Measurements from ENCODE around the gene MTUS2.

MTUS2 gene

GRCh38 chr13:29111446-29111845 is 291.3 kb downstream of the MTUS2 start:
- DNase-seq: no peak

GRCh38 chr13:29115842-29116241 is 295.7 kb downstream of the MTUS2 start:
- no peak for DNase-seq

DNA sequence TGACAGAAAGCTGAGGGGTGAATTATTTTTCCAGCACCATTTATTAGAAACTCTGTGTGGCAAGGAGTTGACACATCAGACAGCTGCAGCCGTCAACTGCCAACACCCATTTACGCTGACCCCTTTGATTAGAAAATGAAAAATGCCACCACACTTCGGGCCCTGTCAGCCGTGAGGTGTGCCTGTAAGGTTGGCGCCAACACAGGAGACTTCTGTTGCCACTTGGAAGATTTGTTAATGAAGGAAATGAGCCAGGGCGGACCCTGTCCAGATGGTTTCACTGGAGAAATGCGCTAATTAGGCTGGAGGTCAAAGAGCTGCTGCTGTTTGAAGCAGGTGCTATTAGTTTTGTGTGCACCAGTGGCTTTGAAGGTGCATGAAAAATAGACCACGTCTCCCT is 297.5 kb downstream of the MTUS2 start:
- no peak for DNase-seq

GRCh38 chr13:29118471-29118870 is 298.3 kb downstream of the MTUS2 start:
- DNase-seq: no peak

DNA sequence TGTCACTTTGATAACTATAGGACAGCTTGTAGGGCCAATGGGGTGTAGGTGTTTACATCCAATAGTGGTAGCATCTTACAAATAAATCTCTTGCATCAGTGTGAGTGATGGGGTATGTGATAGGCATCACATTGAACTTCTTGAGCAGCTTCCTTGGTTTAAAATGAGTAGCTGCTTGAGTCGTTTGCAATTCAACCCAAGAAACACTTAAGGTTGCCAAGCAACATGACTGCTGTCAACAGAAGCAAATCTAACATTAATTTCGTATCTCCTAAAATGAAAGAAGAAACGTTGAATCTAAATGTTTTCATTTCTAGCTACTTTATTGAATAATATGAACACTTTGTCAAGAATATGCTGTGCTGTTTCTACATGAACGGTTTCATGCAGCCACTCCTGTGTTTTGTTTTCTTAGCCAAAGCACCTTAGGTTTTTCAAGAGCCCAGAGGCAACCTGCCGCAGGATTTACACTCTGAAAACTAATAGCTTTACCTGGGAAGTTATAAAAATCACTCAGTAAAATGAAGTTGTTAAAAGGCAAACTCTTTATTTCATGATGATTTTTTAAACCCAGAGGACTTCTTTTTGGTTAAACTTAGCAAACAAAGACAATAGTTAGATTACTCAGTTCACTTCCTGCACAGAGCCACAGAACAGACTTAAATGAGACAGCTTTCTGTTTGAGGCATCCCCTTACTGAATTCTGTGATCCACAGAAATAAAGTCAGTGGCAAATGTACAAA is 305.2 kb downstream of the MTUS2 start:
- no peak for DNase-seq

- no peak for DNase-seq
These were observed 305.8 kb downstream of the MTUS2 start for GRCh38 chr13:29125934-29126424.

DNA sequence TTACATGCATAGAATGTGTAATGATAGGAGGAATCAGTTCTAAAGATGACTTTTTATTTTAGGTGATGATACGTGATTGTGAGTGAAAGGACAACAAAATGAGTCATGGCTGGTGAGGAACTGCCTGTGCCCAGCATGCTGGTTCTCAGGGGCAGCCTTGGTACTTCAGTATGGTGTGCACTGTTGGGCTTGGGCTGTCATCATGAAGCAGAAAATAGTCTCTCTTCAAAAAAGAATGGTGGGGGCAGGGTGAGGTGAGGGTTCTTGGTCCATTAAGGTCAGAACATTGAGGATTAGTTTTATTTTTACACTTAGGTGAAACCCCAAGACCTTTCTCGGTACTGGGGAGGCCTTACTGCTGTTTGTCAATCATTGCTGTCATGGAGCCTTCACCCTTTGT is 309.5 kb downstream of the MTUS2 start:
- no peak for DNase-seq

GRCh38 chr13:29131159-29131558 is 311.0 kb downstream of the MTUS2 start:
- DNase-seq: no peak

DNA sequence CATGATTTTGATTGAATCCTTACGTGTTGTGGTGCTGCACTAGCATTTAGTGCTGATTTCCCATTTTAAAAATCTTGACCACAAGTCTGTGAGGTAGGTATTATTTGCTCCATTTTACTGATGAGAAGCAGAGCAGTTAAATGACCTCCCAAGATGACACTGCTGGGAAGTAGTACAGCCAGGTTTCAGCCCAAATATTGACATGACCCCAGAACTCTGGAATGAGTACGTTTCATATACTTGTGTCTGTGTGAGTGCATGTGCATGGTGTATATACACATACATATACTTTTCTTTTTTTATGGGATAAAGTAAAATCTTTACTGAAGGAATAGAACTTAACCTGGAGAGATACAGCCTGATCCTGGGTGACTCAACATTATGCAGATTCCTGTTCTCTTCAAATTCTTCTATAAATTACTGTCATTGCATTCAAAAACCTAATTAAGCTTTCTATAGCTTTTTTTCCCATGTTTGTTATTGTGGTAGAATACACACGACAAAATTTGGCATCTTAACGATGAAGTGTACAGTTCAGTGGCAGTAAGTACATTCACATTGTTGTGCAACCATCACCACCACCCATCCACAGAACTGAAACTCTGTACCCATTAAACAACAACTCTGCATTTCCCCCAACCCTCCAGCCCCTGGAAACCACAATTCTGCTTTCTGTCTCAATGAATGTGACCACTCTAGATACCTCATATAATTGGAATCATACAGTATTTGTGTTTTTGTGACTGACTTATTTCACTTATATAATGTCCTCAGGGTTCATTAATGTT is 311.9 kb downstream of the MTUS2 start:
- DNase-seq: no peak

- no peak for DNase-seq
These were observed 316.2 kb downstream of the MTUS2 start for GRCh38 chr13:29136341-29136740.

DNA sequence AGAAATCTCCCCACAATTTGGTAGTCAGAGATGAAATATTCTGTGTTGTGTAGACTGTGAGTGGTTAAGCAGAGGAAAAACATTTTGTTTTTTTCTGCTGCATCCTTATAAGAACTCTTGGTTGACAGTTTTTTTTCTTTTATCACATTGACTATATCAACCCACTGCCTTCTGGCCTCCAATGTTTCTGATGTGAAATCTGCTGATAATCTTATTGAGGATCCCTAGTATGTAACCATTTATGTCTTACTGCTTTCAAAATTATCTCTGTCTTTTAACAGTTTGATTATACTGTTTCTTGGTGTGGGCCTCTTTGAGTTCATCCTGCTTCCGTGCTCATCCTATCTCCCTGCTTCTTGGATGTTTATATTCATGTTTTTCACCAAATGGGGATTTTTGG is 316.9 kb downstream of the MTUS2 start:
- no peak for DNase-seq

DNA sequence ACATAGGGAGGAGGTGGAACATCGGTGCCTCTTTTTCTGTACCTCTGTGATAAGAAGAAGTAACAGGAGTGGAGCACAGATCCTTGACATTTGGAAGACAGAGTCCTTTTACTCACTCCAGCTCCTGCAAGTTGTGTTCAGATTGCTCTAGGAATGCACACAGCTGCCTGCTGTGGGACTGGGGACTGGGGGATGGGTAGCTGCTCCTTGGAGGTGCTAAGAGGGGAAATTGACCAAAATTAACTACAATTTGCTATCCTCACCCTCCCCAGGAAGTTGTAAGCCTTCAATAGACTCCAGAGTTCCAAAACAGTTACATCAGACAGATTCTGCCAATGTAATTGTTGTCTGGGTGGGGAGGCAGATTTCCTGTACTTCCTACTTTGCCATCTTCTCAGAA is 317.9 kb downstream of the MTUS2 start:
- no peak for DNase-seq

- DNase-seq: no peak
These were observed 320.1 kb downstream of the MTUS2 start for GRCh38 chr13:29140277-29140676.

- no peak for DNase-seq
These were observed 323.7 kb downstream of the MTUS2 start for GRCh38 chr13:29143847-29144246.

DNA sequence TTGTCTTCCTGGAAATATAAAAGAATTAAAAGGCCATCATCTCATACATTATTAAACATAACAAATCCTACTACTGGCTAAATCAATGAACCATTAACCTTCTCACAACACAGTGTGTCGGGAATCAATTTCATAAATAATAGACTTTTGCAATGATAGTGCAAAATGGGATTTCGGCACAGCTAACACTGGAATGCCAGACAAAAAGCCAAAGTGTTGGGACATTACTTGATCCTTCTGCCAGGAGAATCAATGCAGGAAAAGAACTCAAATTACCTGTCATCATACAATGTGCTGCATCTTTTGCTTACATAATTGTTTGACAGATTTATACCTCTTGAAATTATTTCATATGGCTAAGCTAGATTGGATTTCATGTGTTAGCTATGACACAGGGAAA is 334.3 kb downstream of the MTUS2 start:
- no peak for DNase-seq

- DNase-seq: no peak
These were observed 336.0 kb downstream of the MTUS2 start for GRCh38 chr13:29156136-29156535.

GRCh38 chr13:29159871-29160270 is 339.7 kb downstream of the MTUS2 start:
- DNase-seq: no peak

- DNase-seq: no peak
These were observed 340.7 kb downstream of the MTUS2 start for GRCh38 chr13:29160862-29161261.

- no peak for DNase-seq
These were observed 341.5 kb downstream of the MTUS2 start for GRCh38 chr13:29161676-29162075.

DNA sequence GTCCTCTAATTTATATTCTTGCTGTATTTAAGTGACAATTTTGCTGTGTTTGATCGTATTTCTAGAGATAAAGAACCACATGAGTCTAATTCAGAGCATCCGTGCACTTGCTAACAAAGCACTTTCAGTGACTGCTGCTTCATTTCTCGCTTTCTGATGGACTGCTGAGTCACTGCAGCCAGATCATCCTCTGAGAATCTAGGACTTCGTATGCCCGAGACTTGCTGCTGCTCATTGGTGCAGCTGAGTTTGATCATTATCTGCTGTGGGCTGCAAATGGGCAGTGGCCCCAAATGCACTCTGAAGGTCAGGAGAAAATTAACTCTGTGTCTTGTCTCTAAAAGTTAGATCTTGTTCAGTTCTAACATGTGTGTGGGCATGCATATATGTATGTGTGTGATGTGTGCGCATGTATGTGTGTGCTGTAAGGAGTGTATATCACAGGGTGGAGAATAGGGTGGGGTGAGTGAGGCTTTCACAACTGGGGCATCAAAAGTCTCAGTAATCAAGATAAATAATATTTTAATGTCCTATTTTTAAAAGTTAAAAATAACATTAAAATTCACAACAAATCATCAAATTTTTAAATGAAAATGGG is 342.6 kb downstream of the MTUS2 start:
- DNase-seq: no peak

DNA sequence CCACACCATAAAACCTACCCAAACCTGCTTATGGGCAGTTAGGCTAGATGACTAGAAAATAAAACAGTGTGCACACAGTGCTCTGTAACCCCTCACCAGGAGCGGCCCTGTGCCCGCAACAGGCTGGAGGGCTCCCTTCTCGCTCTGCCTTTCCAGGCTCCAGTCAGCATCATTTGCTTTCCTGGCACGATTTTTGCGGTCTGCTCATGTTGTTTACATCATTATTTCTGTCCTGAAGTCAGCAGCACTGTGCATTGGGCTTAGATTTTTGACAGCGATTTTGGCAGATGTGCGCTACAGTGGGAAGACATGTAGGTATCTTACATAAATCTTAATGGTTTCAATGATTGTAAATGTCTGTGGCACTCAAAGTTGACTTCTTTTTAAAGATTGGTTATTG is 344.0 kb downstream of the MTUS2 start:
- DNase-seq: no peak

- no peak for DNase-seq
These were observed 345.1 kb downstream of the MTUS2 start for GRCh38 chr13:29165216-29165615.

GRCh38 chr13:29165840-29166239 is 345.7 kb downstream of the MTUS2 start:
- no peak for DNase-seq

Measured in activated CD4-positive, alpha-beta T cell treated with anti-CD3 and anti-CD28 coated beads for 4 hours (primary cell).